Thyroid gland (tissue), 4 donors: ENCODE data around the gene ASIC1.

ENCODE experiments used
- POLR2A ChIP-seq, 2 donors: fragments of 450-650 bp; IDR thresholded peaks; one replicate each; pipeline ENCODE4 v1.6.1; 2017; ENCODE audit warnings: antibody characterized with exemption in 2 of 2, mild to moderate bottlenecking in 2 of 2, moderate library complexity in 1 of 2
- TF ChIP-seq, protein P1 (sequence below), 6 experiments: fragments of 200-600 bp in 3 of 6; fragments of 450-650 bp in 3 of 6; sonication (generic) in 3 of 6; IDR thresholded peaks; one replicate each; pipeline ENCODE4 v1.5.1; 2016 to 2019; ENCODE audit warnings: antibody characterized with exemption in 6 of 6, mild to moderate bottlenecking in 2 of 6, inconsistent platforms in 1 of 6, moderate library complexity in 1 of 6

DNA sequence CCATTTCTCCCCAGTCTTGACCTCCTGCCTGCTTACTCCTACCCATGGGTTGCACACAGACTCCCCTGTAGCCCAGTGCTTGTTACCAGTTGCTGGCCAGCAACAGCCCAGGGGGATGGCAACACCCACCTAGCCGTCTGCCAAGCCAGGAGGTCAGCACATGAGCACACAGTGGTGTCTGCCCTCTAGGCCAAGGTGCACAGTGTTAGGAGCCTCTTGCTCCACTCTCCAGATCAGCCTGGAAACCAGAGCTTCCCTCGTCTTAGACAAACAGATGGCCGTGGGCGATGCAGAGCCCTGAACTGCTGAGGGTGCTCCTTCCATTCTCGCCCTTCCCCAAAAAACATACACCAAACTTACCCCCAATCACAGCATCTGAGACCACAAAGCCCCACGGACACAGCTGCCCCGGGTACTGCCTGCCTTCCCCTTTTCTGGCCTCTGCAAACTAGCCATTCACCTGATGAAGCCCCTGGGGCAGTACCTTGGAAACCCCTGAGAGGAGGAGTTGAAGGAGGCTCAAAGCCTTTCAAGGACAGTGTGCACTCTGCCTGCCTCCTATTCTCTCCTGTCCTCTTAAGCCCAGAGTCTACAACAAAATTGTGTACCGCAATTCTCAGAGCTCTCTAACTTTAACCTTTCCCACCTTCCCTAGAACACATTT, 45.4 kb downstream of the ASIC1 start:
- TF ChIP-seq, protein P1, sequence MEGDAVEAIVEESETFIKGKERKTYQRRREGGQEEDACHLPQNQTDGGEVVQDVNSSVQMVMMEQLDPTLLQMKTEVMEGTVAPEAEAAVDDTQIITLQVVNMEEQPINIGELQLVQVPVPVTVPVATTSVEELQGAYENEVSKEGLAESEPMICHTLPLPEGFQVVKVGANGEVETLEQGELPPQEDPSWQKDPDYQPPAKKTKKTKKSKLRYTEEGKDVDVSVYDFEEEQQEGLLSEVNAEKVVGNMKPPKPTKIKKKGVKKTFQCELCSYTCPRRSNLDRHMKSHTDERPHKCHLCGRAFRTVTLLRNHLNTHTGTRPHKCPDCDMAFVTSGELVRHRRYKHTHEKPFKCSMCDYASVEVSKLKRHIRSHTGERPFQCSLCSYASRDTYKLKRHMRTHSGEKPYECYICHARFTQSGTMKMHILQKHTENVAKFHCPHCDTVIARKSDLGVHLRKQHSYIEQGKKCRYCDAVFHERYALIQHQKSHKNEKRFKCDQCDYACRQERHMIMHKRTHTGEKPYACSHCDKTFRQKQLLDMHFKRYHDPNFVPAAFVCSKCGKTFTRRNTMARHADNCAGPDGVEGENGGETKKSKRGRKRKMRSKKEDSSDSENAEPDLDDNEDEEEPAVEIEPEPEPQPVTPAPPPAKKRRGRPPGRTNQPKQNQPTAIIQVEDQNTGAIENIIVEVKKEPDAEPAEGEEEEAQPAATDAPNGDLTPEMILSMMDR (IDR thresholded peaks at IDR 0.05): no peak
- TF ChIP-seq POLR2A (IDR thresholded peaks at IDR 0.05): no peak
